Gastrocnemius medialis (tissue), 4 donors: Measurements from ENCODE around the gene ALK. TPM values are rescaled to one million over a fixed set of nuclear protein-coding genes. Genes with fewer than 3 reads are reported as not detected.

ENCODE experiments used
- ATAC-seq, 2 donors: fragments of 150-250 bp; one replicate each; pipeline ENCODE4 v1.9.1; 2016
- DNase-seq, 2 donors: peaks; one replicate each; pipeline ENCODE4 v3.0.0-alpha.2; 2019
- H3K27ac ChIP-seq, 4 donors: fragments of 200-600 bp; sonication (generic); 1 replicate in 1 of 4; 2 replicates in 3 of 4; pipeline ENCODE4 v1.5.1; 2016 to 2018; ENCODE audit warnings: mild to moderate bottlenecking in 2 of 4, moderate library complexity in 1 of 4
- H3K27me3 ChIP-seq, 3 donors: fragments of 200-600 bp; sonication (generic) in 2 of 3; 1 replicate in 1 of 3; 2 replicates in 2 of 3; pipeline versions ENCODE4 v1.5.1 to v1.6.0; 2016 to 2019; ENCODE audit warnings: mild to moderate bottlenecking in 1 of 3, moderate library complexity in 1 of 3
- H3K36me3 ChIP-seq, 2 donors: fragments of 200-600 bp; sonication (generic) in 1 of 2; one replicate each; pipeline ENCODE4 v1.5.1; 2017 to 2018
- H3K4me1 ChIP-seq, 2 donors: fragments of 200-600 bp; sonication (generic) in 1 of 2; one replicate each; pipeline ENCODE4 v1.5.1; 2016 to 2017; ENCODE audit warnings: mild to moderate bottlenecking in 2 of 2
- H3K4me3 ChIP-seq, 4 donors: fragments of 200-600 bp; sonication (generic) in 3 of 4; 1 replicate in 1 of 4; 2 replicates in 3 of 4; pipeline ENCODE4 v1.5.1; 2016 to 2019; ENCODE audit warnings: mild to moderate bottlenecking in 2 of 4
- H3K9me3 ChIP-seq, 3 donors: fragments of 200-600 bp; sonication (generic) in 2 of 3; 1 replicate in 1 of 3; 2 replicates in 2 of 3; pipeline ENCODE4 v1.5.1; 2016 to 2019
- CTCF ChIP-seq, 5 experiments: fragments of 450-650 bp in 3 of 5; fragments of 200-600 bp in 2 of 5; sonication (generic) in 2 of 5; IDR thresholded peaks in 4 of 5; conservative IDR thresholded peaks in 1 of 5; 1 replicate in 4 of 5; 2 replicates in 1 of 5; pipeline ENCODE4 v1.5.1; 2016 to 2019; ENCODE audit warnings: antibody characterized with exemption in 5 of 5, mild to moderate bottlenecking in 3 of 5, moderate library complexity in 3 of 5
- POLR2A ChIP-seq, 2 donors: fragments of 450-650 bp; IDR thresholded peaks; one replicate each; pipeline ENCODE4 v1.6.1; 2017; ENCODE audit warnings: antibody characterized with exemption in 2 of 2, mild to moderate bottlenecking in 2 of 2, moderate library complexity in 2 of 2
- in situ Hi-C, 4 donors: fragments of 200-750 bp; cut with MboI; loops; one replicate each; pipeline versions ENCODE4 v1.15.0 to v1.8.0; 2017; ENCODE audit warnings: low sequenced_read_pairs in 4 of 4
- intact Hi-C: fragments of 100-400 bp; cut with DNase I; formaldehyde crosslinking; loops from one replicate; pipeline ENCODE4 v1.15.1; 2023; ENCODE audit warnings: low total_unique reads
- total RNA-seq, 4 donors: library from RNA; depleted of rRNA; stranded (reverse); fragments of >200 nt; gene quantifications; one replicate each; pipeline versions ENCODE4 v1.1.0 to v1.2.3, GENCODE V29; 2016

Gene ALK
- total RNA-seq, 4 donors from 2014 or later: not detected

- in situ Hi-C loops: no loop called here
- intact Hi-C loops: no loop called here
- Histone ChIP-seq H3K36me3 (no peaks in the 10 kb centered on the region), H3K9me3 (no peaks in the 10 kb centered on the region), H3K4me3 (no peak overlapping the region), H3K4me1 (no peaks in the 10 kb centered on the region), H3K27ac (no peak overlapping the region), H3K27me3 (peaks cover 4 to 19% (median 4%) of the 10 kb centered on the region in 3 donors)
- no peak for TF ChIP-seq CTCF (IDR thresholded peaks at IDR 0.05 in 4 of 5, conservative IDR thresholded peaks at IDR 0.05 in 1 of 5)
- TF ChIP-seq POLR2A (IDR thresholded peaks at IDR 0.05): no peak
- ATAC-seq: peak in 1 of 2 donors; percentile 29
- DNase-seq: no peak
These were observed 640.1 kb downstream of the ALK start for GRCh38 chr2:29281086-29281915.

- TF ChIP-seq POLR2A (IDR thresholded peaks at IDR 0.05) (no peak), CTCF (IDR thresholded peaks at IDR 0.05 in 4 of 5, conservative IDR thresholded peaks at IDR 0.05 in 1 of 5) (no peak)
These were observed 642.4 kb downstream of the ALK start for GRCh38 chr2:29278966-29279365.

GRCh38 chr2:29276151-29276550, 645.2 kb downstream of the ALK start:
- H3K9me3 ChIP-seq: no peaks in the 10 kb centered on the region
- H3K27ac ChIP-seq: no peak overlapping the region
- no peaks in the 10 kb centered on the region for H3K36me3 ChIP-seq
- intact Hi-C loops: no loop called here
- ATAC-seq: no peak
- in situ Hi-C loops: no loop called here
- no peak overlapping the region for H3K4me3 ChIP-seq
- peaks cover 4 to 14% (median 4%) of the 10 kb centered on the region in 3 donors for H3K27me3 ChIP-seq
- no peaks in the 10 kb centered on the region for H3K4me1 ChIP-seq
- DNase-seq: no peak
- TF ChIP-seq POLR2A (IDR thresholded peaks at IDR 0.05) (no peak), CTCF (IDR thresholded peaks at IDR 0.05 in 4 of 5, conservative IDR thresholded peaks at IDR 0.05 in 1 of 5) (no peak)

More at GRCh38 chr2:29278966-29279365, 642.4 kb downstream of the ALK start:
- Histone ChIP-seq H3K4me1 (no peaks in the 10 kb centered on the region), H3K27ac (no peak overlapping the region), H3K27me3 (peaks cover 4 to 19% (median 4%) of the 10 kb centered on the region in 3 donors), H3K9me3 (no peaks in the 10 kb centered on the region), H3K4me3 (no peak overlapping the region), H3K36me3 (no peaks in the 10 kb centered on the region)
- in situ Hi-C loops (no loop called here), intact Hi-C loops (no loop called here)
- no peak for ATAC-seq
- DNase-seq: no peak

- no peaks in the 10 kb centered on the region for H3K4me1 ChIP-seq
- peaks cover 0 to 14% (median 7%) of the 10 kb centered on the region in 3 donors for H3K27me3 ChIP-seq
- in situ Hi-C loops: no loop called here
- no peak for TF ChIP-seq CTCF (IDR thresholded peaks at IDR 0.05 in 4 of 5, conservative IDR thresholded peaks at IDR 0.05 in 1 of 5)
- no peak for TF ChIP-seq POLR2A (IDR thresholded peaks at IDR 0.05)
- no peak overlapping the region for H3K27ac ChIP-seq
- intact Hi-C loops: no loop called here
- no peaks in the 10 kb centered on the region for H3K9me3 ChIP-seq
- no peak overlapping the region for H3K4me3 ChIP-seq
- ATAC-seq (no peak), DNase-seq (no peak)
- H3K36me3 ChIP-seq: no peaks in the 10 kb centered on the region
These were observed 646.2 kb downstream of the ALK start for GRCh38 chr2:29275186-29275585.
